SKM-1 (cell line): ENCODE results near the gene KCTD5.
"Not testable (repeated sequence)": the region's sequence is repeated elsewhere in the genome, so short reads cannot be mapped to it uniquely, and the experiment has no call there.

Experiments
- DNase-seq: peaks from one replicate; lab custom pipeline; 2025; ENCODE audit not compliant: unreplicated experiment; lab: John Stamatoyannopoulos, UW

The KCTD5 gene

DNA sequence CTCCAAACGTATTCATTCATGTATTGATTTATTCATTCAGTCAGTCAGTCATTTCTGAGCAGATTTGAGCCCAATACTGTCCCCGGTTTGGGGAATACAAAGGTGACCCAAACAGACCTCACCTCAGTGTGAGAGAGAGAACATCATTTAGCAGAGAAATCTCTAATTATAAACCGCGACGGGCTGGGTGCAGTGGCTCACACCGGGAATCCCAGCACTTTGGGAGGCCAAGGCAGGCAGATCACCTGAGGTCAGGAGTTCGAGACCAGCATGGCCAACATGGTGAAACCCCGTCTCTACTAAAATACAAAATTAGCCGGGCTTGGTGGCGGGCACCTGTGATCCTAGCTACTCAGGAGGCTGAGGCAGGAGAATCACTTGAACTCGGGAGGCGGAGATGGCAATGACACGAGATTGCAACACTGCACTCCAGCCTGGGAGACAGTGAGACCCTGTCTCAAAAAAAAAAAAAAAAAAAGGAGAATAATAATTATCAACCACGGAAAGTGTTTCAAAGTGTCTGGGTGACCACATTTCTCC is 39.4 kb downstream of the KCTD5 start:
- DNase-seq = not testable (repeated sequence)

DNA sequence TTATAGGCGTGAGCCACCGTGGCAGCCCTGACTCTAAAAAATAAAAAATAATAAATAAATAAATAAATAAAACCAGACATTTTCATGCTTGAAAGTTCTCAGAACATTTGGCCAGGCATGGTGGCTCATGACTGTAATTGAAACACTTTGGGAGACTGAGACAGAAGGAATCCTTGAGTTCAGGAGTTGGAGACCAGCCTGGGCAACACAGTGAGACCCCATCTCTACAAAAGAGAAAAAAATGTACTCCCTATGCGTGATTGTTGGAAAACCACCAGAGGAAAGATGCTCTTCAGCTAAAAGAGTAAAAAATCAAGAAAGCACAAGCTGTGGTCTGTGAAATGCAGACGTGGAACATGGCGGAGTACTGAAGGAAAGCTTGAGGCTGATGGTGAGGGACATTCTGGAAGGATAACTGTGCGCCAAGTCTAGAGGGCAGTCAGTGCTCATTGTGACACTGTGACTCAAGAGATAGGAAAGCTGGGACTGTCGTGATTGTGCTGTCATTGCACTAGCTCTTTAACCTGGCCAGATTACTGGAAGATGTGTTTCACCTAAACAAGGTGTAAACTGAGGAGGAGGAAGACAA is 41.9 kb downstream of the KCTD5 start:
- DNase-seq = no peak

DNA sequence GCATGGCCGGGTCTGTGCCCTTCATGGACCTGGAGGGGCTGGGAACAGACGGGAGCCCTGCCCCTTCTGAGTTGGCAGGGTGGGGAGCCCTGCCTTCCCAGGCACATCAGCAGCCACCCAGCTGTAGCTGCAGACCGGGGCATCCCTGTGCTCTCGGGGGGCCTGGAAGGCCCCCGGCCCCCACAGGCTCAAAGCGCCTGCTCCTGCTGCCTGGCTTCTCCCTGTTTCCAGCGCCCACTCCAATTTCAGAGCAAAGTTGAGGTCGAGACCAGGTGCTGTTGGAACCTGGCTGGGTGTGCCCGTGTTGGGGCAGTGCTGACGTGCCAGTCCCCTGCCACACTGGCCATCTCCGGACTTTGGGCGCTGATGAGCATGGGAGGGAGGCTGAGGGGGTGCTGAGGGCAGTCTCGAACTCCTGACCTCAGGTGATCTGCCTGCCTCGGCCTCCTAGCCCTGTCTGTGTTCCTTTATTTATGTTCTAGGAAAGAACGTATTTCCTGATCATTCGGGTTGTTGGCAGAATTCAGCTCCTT is 42.6 kb downstream of the KCTD5 start:
- no peak for DNase-seq

DNA sequence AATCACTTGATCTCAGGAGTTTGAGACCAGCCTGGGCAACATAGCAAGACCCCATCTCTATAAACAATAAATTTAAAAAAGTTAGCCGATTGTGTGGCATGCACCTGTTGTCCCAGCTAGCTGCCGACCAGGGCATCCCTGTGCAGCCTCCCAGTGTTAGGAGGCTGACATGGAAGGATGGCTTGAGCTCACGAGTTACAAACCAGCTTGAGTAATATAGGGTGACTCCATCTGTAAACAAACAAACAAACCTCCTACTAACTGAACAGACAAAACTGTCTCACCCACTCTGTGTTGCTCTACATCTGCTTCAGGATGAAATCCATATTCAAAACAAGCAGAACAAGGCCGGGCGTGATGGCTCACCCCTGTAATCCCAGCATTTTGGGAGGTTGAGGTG is 44.6 kb downstream of the KCTD5 start:
- no peak for DNase-seq

DNA sequence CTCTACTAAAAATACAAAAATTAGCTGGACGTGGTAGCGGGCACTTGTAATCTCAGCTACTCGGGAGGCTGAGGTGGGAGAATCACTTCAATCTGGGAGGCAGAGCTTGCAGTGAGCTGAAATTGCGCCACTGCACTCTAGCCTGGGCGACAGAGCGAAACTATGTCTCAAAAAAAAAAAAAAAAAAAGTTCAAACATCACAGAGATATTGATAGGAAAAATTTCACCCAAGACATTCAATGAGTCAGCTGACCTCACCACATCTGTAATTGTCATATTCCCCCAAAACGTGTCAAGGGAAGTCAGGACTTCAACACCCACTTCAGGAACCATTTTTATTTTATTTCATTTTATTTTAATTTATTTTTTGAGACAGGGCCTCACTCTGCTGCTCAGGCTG is 45.7 kb downstream of the KCTD5 start:
- no peak for DNase-seq

DNA sequence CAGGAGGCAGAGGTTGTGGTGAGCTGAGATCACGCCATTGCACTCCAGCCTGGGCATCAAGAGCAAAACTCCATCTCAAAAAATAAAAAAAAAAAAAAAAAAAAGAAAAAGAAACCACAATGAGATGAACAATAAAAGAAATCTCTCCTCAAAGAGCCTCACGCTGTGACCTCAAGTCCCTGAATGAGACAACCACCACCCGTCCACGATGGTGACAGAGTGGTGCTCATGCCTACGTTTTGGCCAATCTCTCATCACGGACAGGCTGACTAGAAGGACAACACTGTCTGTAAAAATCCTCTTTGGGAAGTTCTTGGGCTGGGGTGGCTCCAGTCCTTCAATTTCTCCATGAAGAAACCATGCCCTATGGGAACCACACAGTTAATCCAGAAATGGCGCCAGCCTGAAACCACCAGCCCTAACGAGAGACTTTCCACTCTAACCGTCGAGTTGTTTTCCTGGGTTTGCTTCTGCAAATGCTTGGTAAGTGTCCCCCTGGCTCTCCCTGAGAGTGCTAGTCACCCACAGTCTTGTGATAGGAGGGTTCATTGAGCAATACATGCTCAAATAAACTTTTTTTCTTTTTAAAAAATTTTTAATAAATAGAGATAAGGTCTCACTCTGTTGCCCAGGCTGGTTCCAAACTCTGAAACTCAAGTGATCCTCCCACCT is 52.7 kb downstream of the KCTD5 start:
- DNase-seq = no peak

DNA sequence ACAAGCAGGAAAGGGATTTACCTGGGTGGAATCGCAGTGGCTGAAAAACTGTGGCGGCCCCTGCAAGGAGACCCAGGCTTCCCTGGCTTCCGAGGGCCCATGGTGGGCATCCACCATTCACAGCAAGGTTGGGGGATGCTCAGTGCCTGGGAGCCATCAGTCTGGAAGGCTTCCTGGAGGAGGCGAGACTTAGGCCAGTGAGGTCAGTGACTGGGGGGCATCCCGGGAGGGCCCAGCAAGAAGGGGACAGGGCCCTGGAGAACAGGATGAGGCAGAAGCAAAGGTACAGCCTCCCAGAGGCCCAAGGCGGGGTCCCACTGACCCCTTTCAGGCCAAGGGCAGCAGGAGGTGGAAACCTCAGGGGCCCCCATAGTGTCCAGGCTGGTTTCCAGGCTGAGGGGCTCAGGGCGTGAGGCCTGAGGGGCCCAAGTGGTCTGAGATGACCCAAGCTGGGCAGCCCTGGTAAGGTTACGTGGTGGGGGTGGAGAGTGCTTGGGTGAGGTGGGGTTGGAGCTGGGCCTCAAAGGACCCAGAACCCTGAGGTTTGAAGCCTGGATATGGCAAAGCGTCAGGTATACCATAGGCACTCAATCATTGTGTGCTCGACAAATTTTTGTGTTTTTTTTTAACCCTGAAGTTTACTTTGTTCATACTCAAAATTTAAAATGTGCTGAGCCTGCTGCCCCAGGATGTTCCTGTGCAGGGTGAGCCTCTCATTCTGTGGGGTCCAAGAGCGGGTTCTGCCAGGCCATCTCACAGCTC is 54.3 kb downstream of the KCTD5 start:
- no peak for DNase-seq

DNA sequence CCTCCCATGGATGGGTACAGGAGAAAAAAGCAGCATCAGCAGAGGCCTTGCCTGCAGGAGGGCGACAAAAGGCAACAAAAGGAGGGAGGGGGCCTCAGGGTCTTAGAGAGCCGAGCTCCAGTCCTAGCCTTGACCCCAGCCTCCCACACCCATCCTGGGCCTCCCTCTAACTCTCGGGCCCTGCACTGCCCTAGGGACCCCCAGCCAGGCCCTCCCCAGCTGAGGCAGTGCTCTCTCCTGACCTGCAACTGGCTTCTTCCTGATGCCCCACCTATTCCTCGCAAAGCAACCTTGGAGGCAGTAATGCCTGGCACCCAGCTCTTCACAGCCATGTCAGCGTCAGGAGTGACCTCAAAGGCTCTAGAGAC is 54.9 kb downstream of the KCTD5 start:
- DNase-seq = no peak

DNA sequence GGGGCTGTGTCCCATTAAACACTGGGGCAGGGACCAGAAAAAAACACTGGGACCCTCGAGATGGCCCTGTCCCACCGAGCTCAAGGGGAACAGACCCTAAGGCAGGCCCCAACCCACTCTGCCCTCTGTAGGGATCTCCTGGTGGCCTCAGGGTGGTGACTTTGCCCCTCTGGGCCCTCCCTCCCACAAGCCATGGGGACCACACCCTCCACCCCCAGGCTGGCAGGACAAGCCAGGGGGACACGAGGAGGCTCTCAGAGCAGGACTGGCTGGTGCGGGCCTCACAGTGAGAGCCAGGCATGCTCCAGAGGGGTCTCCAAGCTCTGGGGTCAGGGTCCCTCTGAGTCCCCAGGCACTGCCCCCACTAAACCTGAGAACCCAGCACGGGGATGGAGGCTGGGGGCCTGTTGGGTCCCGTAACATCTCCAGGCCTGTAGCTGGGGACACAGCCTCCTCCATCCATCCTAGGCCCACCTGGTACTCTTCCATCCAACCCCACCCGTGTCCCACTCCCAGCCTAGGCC is 55.6 kb downstream of the KCTD5 start:
- DNase-seq = no peak

DNA sequence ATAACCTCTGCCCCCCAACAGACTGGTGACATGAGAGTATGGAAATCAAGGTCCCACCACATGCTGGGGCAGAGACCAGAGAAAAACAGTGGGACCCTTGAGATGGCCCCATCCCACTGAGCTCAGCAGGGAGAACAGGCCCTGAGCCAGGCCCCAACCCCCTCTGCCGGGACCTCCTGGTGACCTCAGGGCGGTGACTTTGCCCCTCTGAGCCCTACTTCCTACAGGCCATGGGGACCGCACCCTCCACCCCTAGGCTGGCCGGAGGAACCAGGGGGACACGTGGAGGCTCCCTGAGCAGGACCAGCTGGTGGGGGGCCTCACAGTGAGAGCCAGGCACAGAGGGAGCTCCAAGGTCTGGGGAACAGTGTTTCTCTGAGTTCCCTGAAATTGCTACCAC is 56.3 kb downstream of the KCTD5 start:
- DNase-seq = no peak

DNA sequence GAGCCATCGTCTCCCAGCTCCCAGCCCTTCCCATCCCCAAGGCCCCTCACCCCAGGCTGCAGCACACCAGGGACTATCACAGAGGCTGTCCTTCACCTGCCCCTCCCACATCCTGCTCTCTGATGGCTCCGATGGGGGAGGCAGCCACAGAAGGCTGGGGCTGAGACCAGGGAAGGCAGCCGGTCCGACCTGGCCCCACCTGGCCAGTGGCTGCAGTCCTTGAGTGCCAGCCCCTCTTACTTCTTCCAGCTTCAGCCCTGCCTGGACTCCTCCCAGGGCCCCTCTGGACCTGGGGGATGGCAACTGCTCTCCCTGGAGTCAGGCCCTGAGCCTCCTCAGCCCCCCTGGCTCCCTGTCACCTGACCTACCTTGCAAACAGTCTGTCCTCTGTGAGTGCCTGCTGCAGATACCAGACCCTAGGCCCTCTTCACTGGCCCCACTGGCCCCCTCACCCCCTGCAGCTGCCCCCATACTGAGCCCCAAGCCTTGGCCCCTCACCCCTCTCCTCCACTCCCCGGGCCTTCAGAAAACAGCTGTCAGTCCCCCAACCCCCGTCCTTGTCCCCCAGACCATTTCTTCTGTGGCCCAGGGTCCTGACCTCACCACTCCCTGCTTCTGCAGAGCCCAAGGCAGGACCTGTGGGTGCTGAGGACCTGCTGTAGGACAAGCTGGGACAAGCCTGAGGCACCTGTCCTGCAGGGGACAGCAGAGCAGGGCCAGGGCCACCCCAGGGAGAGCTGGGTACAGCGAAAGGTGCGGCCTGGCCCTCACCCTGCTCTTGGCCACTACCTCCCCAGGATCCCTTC is 57.5 kb downstream of the KCTD5 start:
- no peak for DNase-seq

DNA sequence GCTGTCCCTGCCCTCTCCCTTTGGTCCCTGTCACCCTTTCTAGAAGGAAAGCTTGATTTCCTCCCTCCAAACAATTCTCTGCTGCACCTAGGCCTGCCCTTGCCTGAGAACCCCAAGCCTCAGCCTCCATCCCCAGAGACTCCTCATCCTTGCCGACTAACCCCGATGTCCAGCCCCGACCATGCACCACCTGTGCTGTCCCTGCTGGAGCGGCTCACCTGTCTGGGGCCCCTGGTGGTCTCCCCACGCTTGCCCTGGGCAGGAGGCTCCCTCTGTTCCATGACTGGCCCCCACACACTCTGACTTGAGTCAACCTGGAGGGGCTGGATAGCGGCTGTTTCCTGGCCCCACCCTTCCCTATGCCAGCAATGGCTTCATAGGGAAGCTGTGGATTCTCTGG is 58.2 kb downstream of the KCTD5 start:
- DNase-seq = no peak

DNA sequence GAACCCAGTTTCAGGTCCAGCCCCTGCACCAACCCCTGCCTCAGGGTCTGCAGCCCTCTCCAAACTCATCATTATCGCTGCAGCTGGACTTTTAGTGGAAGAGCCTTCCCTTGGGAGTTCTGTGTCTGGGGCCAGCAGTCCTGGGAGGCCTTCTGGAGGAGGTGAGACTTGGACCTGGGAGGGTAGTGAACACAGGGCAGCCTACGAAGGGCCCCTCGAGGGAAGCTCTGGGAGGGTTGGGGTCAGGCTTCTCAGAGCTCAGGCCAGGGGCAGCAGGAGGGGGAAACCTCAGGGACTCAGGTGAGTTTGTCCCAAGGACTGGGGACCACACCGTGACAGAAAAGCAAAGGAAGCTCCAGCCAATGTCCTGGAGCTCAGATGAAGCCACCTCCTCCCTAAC is 58.8 kb downstream of the KCTD5 start:
- DNase-seq = no peak

DNA sequence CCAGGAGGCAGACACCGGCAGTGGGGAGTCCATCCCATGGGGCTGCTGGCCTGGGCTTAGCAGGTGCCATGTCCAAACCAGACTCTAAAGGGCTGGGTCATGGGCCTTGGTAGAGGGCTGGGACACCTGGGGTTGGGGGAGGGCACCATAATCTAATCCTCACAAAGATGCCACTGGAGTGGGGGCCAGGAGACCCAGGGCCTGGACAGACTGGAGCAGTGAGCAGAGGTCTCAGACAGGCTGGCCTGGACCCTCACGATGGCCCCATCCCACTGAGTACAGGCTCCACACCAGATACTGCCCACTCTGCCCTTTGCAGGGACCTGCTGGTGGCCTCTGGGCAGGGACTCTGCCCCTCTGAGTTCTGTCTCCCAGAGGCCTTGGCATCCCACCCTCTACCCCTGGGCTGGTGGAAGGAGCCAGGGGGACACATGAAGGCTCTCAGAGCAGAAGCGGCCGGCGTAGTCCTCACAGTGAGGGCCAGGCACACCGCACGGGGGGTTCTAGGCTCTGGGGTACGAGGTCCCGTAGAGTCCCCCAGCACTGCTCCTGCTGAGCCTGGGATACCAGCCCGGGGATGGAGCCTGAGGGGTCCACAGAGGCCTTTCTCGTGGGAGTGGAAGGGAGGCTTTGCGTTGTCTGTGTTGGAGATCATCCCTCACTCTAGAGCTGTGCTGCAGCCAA is 60.1 kb downstream of the KCTD5 start:
- DNase-seq = no peak

DNA sequence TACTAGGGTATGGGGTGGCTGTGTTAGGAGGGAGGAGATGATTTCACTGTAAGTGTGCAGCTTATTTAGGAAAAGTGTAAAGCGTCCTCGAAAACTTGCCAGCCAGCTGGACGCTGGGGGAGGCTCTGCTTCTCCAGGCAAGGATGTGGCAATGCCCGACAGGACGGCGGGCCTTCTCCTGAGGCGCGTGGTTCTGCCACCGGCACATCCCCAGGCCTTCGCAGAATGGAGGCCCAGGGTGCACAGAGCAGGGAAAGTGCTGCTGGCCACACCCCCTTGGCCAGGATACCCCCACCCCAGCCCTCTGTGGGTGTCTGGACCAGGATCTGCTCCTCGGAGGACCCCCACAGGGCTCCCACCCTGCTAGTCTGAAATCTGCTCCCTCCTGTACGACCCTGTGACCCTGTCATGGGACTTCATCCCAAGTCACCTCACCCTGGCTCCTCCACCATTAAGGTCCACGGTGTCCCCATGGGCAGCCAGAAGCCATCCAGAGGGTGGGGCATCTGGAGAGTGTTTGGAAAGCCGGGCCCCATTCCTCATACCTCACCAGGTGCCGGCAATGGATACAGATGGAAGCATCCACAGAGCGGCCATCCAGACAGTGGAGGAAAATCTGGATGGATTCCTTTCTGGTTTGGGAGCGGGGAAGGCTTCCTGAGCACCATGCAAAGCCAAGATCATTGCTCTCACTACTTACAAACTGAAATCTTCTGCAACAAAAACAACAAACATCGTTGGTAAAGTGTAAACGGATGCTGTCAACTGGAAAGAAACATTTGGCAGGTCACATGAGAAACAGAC is 60.9 kb downstream of the KCTD5 start:
- no peak for DNase-seq

DNA sequence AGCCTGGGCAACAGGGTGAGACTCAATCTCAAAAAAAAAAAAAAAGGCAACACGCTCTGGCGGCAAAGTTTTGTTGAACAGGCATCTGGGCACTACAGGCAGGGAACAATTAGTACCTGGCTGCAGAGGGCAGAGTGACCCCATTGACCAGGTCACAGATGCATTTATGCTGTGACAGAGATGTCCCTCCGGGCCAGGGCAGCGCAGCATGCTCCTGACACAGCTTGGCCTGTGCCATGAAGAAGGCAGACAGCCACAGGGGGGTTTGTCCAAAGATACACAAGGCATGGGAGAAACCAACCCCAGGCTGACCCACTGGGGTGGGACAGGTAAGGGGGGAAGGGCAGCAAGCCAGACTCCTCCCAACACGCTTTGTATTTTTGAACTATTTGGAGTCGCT is 62.4 kb downstream of the KCTD5 start:
- no peak for DNase-seq

DNA sequence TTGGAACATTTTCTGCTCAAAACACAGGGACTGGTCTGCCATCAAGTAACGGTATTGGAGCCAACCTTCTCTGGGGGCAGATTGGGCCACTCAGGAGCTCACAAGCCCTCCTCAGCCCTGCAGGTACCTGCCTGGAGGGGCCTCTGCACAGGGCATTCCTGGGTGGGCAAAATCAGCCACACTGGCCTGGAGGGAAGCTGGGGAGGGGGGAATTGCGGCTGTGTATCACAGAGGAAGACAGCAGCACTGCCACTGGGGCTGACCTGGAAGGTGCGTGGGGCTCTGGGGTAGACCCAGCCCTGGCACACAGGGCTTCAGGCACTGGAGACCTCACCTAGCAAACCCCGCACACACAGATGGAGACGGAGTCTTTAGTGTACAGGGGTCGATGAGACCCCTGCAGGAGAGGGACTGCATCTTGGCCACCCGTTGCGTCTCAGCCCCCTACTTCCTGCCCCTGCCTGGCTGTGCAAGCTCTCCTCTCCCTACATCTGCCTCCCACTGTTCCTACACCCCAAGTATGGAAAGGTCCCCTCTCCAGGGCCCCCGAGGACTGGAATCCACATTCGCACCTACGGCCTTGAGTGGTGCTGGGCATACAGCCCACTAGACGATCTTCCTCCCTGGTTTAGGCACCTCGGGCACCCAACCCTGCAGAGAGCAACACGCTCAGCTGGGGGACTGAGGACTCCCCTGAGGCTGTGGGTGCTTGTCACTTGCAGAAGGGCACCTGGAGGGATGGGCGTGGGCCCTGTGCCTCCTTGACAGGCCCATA is 63.0 kb downstream of the KCTD5 start:
- DNase-seq = no peak

DNA sequence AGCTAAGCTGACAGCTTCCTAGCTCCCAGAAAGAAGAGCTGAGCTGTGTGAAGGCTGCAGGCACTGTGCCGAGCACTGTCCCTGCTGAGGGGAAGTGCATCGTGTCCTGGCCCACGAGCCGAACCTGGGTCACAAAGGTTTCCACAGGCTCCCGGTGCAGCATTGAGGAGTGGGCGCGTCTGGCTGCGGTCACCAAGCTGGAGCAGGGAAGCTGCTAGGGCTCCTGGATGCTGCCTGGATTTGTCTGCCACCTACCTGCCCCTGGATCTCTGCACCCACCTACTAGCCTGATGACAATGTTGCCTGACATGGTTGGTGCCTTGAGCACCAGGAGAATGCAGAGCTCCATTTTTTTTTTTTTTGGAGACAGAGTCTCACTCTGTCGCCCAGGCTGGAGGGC is 63.6 kb downstream of the KCTD5 start:
- no peak for DNase-seq
